GM12878 (cell line): ENCODE results near the gene FSHR. TPM values are rescaled to one million over a fixed set of nuclear protein-coding genes. Genes with fewer than 3 reads are reported as not detected.

Source experiments
- ATAC-seq: fragments of 200-7000 bp; cut with Tn5 transposase; 3 replicates; pipeline ENCODE4 v1.9.1; 2020; ENCODE audit warnings: mild to moderate bottlenecking, moderate library complexity
- BruUV-seq: library from RNA; stranded (reverse); fragments of 400-500 nt; replicated peaks from 2 replicates; lab custom pipeline; 2021; lab: Mats Ljungman, UMichigan
- CTCF ChIA-PET: fragments of 300-600 bp; sonication (Branson Sonifier 250); formaldehyde crosslinking; extraction: SDS; loops from one replicate; lab custom pipeline; 2021; ENCODE audit warnings: inconsistent platforms; lab: Yijun Ruan, JAX
- POLR2A ChIA-PET: fragments of 350-600 bp; formaldehyde crosslinking; extraction: SDS; loops from one replicate; lab custom pipeline; 2021; ENCODE audit warnings: inconsistent platforms; lab: Charles Lee
- RAD21 ChIA-PET: fragments of 300-600 bp; sonication (Branson Sonifier 250); formaldehyde crosslinking; loops from one replicate; lab custom pipeline; 2023; ENCODE audit warnings: antibody characterized with exemption; ENCODE audit not compliant: unreplicated experiment; lab: Charles Lee
- SMC1A ChIA-PET: fragments of 300-600 bp; sonication (Branson Sonifier 250); formaldehyde crosslinking; loops from one replicate; lab custom pipeline; 2023; ENCODE audit not compliant: unreplicated experiment, uncharacterized antibody; lab: Charles Lee
- DNase-seq: peaks from one replicate; pipeline ENCODE4 v3.0.0-alpha.2; 2011; ENCODE audit warnings: low read depth, low spot score
- FAIRE-seq: peaks from 3 replicates; lab custom pipeline; 2011; peaks lifted over from hg19 to GRCh38; lab: Jason Lieb, UNC
- H2AFZ ChIP-seq: 2 replicates; pipeline ENCODE4 v1.6.0; 2011; ENCODE audit warnings: low read depth, low read length, control low read depth; ENCODE audit not compliant: control insufficient read depth
- H3K27ac ChIP-seq: 2 replicates; pipeline ENCODE4 v1.5.1; 2011; ENCODE audit warnings: control low read depth; ENCODE audit not compliant: control insufficient read depth, insufficient read depth
- H3K27me3 ChIP-seq, 2 experiments: replicated peaks in 1 of 2; 2 replicates each; pipeline versions ENCODE4 v1.6.0 to v1.6.1; 2011; ENCODE audit warnings: low read length in 1 of 2; ENCODE audit not compliant: control insufficient read depth in 2 of 2, insufficient read depth in 2 of 2
- H3K36me3 ChIP-seq, 2 experiments: 2 replicates each; pipeline ENCODE4 v1.5.1; 2011; ENCODE audit warnings: low read length in 1 of 2; ENCODE audit not compliant: control insufficient read depth in 2 of 2, insufficient read depth in 2 of 2
- H3K4me1 ChIP-seq: 2 replicates; pipeline ENCODE4 v1.6.1; 2011; ENCODE audit warnings: mild to moderate bottlenecking, low read length, moderate library complexity, mixed read lengths; ENCODE audit not compliant: control insufficient read depth, insufficient read depth
- H3K4me2 ChIP-seq: 2 replicates; pipeline ENCODE4 v1.6.0; 2011; ENCODE audit warnings: control low read depth; ENCODE audit not compliant: control insufficient read depth, insufficient read depth
- H3K4me3 ChIP-seq: fragments of 200-600 bp; sonication (generic); 2 replicates; pipeline ENCODE4 v1.5.1; 2016
- H3K79me2 ChIP-seq: 2 replicates; pipeline ENCODE4 v1.6.0; 2011; ENCODE audit warnings: low read length; ENCODE audit not compliant: control insufficient read depth, insufficient read depth
- H3K9ac ChIP-seq: 2 replicates; pipeline ENCODE4 v1.8.0; 2011; ENCODE audit warnings: low read length, control low read depth, mixed read lengths; ENCODE audit not compliant: control insufficient read depth, insufficient read depth
- H3K9me3 ChIP-seq: replicated peaks from 3 replicates; pipeline ENCODE4 v1.5.1; 2011; ENCODE audit warnings: mild to moderate bottlenecking, low read length; ENCODE audit not compliant: control insufficient read depth, insufficient read depth
- H4K20me1 ChIP-seq: 2 replicates; pipeline ENCODE4 v1.6.0; 2011; ENCODE audit not compliant: control insufficient read depth, insufficient read depth
- BCLAF1 ChIP-seq: fragments of 450-650 bp; IDR thresholded peaks from 2 replicates; pipeline ENCODE4 v1.6.1; 2017; ENCODE audit warnings: antibody characterized with exemption, mild to moderate bottlenecking, moderate library complexity
- CBFB ChIP-seq: IDR thresholded peaks from 2 replicates; pipeline ENCODE4 v1.6.1; 2016; ENCODE audit warnings: antibody characterized with exemption, low read depth
- ELK1 ChIP-seq: IDR thresholded peaks from 2 replicates; pipeline ENCODE4 v1.6.1; 2012; ENCODE audit warnings: low read depth, low read length, improper control_type of control experiment
- GABPA ChIP-seq: IDR thresholded peaks from 2 replicates; pipeline ENCODE4 v1.6.1; 2014; ENCODE audit warnings: antibody characterized with exemption, low read depth, mild to moderate bottlenecking, inconsistent platforms
- IRF4 ChIP-seq: IDR thresholded peaks from 2 replicates; pipeline ENCODE4 v1.6.1; 2011; ENCODE audit warnings: low read depth, low read length
- RAD51 ChIP-seq: fragments of 450-650 bp; IDR thresholded peaks from 2 replicates; pipeline ENCODE4 v1.6.1; 2016; ENCODE audit warnings: moderate library complexity, mild to moderate bottlenecking, inconsistent platforms
- STAT3 ChIP-seq: IDR thresholded peaks from 2 replicates; pipeline ENCODE4 v1.6.1; 2011; ENCODE audit warnings: low read depth, low read length, improper control_type of control experiment
- WGBS: methylation state at CpG from one replicate; pipeline ENCODE4 v1.1.6; 2016; ENCODE audit warnings: low lambda C conversion rate; ENCODE audit not compliant: insufficient replicate concordance, insufficient coverage; ENCODE audit errors: missing lambda C conversion rate; 5-methylcytosine and 5-hydroxymethylcytosine counted together
- in situ Hi-C: fragments of 300-500 bp; cut with MboI; formaldehyde crosslinking; loops from 9 replicates; pipeline ENCODE4 v1.14.3; 2018; ENCODE audit warnings: mixed read lengths
- intact Hi-C: fragments of 100-400 bp; cut with micrococcal nuclease; formaldehyde crosslinking; loops from one replicate; pipeline ENCODE4 v1.14.2; 2022; ENCODE audit not compliant: unreplicated experiment
- polyA plus RNA-seq, 11 experiments: library from polyadenylated mRNA; depleted of rRNA in 4 of 11; unstranded in 6 of 11; stranded (reverse) in 5 of 11; fragments of >200 nt; fragmentation: Nextera tagmentation in 4 of 11; fragmentation: Illumina TruSeq in 1 of 11; extraction: Ambion mirVana in 4 of 11; extraction: Trizol in 1 of 11; gene quantifications; 1 replicate in 1 of 11; 2 replicates in 10 of 11; pipeline versions ENCODE4 v1.2.1 to v1.2.3, GENCODE V29; 2011 to 2016; ENCODE audit warnings: inconsistent platforms in 2 of 11, missing spikeins in 2 of 11, low read depth in 1 of 11
- total RNA-seq, 4 experiments: library from RNA; depleted of rRNA in 3 of 4; stranded (reverse); fragments of >200 nt in 3 of 4; fragmentation: Illumina TruSeq in 1 of 4; extraction: Trizol in 1 of 4; gene quantifications; 2 replicates each; pipeline versions ENCODE4 v1.2.1 to v1.2.3, GENCODE V29; 2013 to 2021
- TF ChIP-seq, protein P1 (sequence below): fragments of 450-650 bp; formaldehyde crosslinking; IDR thresholded peaks from 2 replicates; pipeline ENCODE4 v1.4.0; 2020; ENCODE audit warnings: mild to moderate bottlenecking, moderate library complexity

The FSHR gene
- total and polyA plus RNA-seq, 10 of the 15 experiments (the other 5 are each of a cell fraction or from before 2014, with no cell fraction given): not detected

GRCh38 chr2:49070716-49071115 lies 83.6 kb downstream of the FSHR start:
- DNase-seq: no peak
- Histone ChIP-seq H3K79me2 (no peaks in the 10 kb centered on the region), H4K20me1 (no peaks in the 10 kb centered on the region), H3K27me3 (no peaks in the 10 kb centered on the region), H3K4me1 (no peaks in the 10 kb centered on the region), H2AFZ (no peak overlapping the region), H3K9me3 (no peaks in the 10 kb centered on the region), H3K4me3 (no peak overlapping the region), H3K9ac (no peak overlapping the region), H3K36me3 (no peaks in the 10 kb centered on the region), H3K27ac (no peak overlapping the region), H3K4me2 (no peak overlapping the region)
- FAIRE-seq: no peak
- TF ChIP-seq CBFB (no peak), GABPA (no peak), BCLAF1 (no peak), RAD51 (no peak), IRF4 (no peak), ELK1 (no peak), STAT3 (no peak)
- TF ChIP-seq, protein P1, sequence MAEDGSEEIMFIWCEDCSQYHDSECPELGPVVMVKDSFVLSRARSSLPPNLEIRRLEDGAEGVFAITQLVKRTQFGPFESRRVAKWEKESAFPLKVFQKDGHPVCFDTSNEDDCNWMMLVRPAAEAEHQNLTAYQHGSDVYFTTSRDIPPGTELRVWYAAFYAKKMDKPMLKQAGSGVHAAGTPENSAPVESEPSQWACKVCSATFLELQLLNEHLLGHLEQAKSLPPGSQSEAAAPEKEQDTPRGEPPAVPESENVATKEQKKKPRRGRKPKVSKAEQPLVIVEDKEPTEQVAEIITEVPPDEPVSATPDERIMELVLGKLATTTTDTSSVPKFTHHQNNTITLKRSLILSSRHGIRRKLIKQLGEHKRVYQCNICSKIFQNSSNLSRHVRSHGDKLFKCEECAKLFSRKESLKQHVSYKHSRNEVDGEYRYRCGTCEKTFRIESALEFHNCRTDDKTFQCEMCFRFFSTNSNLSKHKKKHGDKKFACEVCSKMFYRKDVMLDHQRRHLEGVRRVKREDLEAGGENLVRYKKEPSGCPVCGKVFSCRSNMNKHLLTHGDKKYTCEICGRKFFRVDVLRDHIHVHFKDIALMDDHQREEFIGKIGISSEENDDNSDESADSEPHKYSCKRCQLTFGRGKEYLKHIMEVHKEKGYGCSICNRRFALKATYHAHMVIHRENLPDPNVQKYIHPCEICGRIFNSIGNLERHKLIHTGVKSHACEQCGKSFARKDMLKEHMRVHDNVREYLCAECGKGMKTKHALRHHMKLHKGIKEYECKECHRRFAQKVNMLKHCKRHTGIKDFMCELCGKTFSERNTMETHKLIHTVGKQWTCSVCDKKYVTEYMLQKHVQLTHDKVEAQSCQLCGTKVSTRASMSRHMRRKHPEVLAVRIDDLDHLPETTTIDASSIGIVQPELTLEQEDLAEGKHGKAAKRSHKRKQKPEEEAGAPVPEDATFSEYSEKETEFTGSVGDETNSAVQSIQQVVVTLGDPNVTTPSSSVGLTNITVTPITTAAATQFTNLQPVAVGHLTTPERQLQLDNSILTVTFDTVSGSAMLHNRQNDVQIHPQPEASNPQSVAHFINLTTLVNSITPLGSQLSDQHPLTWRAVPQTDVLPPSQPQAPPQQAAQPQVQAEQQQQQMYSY: no peak
- ATAC-seq: no peak
- intact Hi-C loops: no loop called here
- BruUV-seq: no TSS peak
- RAD21 ChIA-PET: no interaction called here
- WGBS: 0% methylated on average over 2 of the region's 2 CpGs
- in situ Hi-C loops: no loop called here
- SMC1A ChIA-PET: no interaction called here
- POLR2A ChIA-PET: no interaction called here
- CTCF ChIA-PET: no interaction called here
